Liver (tissue), 3 donors: ENCODE measurements around the gene TXNIP.
A peak's percentile ranks its signal among the peaks of the same experiment; 100 is the strongest.

ENCODE experiments used
- ATF3 ChIP-seq: IDR thresholded peaks from 2 replicates; pipeline ENCODE4 v1.6.1; 2016; ENCODE audit warnings: antibody characterized with exemption
- CTCF ChIP-seq: fragments of 150-350 bp; IDR thresholded peaks from 2 replicates; pipeline ENCODE4 v1.5.1; 2017; ENCODE audit warnings: improper control_type of control experiment, low read depth, low read length; ENCODE audit not compliant: missing input control
- EGR1 ChIP-seq, 2 donors: IDR thresholded peaks; 2 replicates each; pipeline ENCODE4 v1.6.1; 2016 to 2018; ENCODE audit warnings: antibody characterized with exemption in 2 of 2, low read depth in 2 of 2
- FOXA1 ChIP-seq: IDR thresholded peaks from 2 replicates; pipeline ENCODE4 v1.6.1; 2016; ENCODE audit warnings: antibody characterized with exemption
- GABPA ChIP-seq, 2 donors: IDR thresholded peaks in 1 of 2; conservative IDR thresholded peaks in 1 of 2; 2 replicates each; pipeline ENCODE4 v1.6.1; 2016; ENCODE audit warnings: antibody characterized with exemption in 2 of 2, mild to moderate bottlenecking in 1 of 2, moderate library complexity in 1 of 2
- JUND ChIP-seq, 2 donors: IDR thresholded peaks; 2 replicates each; pipeline ENCODE4 v1.6.1; 2016; ENCODE audit warnings: antibody characterized with exemption in 2 of 2
- RAD21 ChIP-seq, 2 donors: IDR thresholded peaks; 2 replicates each; pipeline ENCODE4 v1.6.1; 2016; ENCODE audit warnings: antibody characterized with exemption in 2 of 2, mild to moderate bottlenecking in 2 of 2
- REST ChIP-seq: IDR thresholded peaks from 2 replicates; pipeline ENCODE4 v1.6.1; 2016; ENCODE audit warnings: antibody characterized with exemption, mild to moderate bottlenecking
- RXRA ChIP-seq, 2 donors: IDR thresholded peaks; 2 replicates each; pipeline ENCODE4 v1.6.1; 2017 to 2018; ENCODE audit warnings: antibody characterized with exemption in 2 of 2, mild to moderate bottlenecking in 1 of 2
- SP1 ChIP-seq: IDR thresholded peaks from 2 replicates; pipeline ENCODE4 v1.6.1; 2018; ENCODE audit warnings: antibody characterized with exemption, mild to moderate bottlenecking
- TAF1 ChIP-seq: conservative IDR thresholded peaks from 2 replicates; pipeline ENCODE4 v1.6.1; 2016; ENCODE audit warnings: antibody characterized with exemption, mild to moderate bottlenecking
- YY1 ChIP-seq: IDR thresholded peaks from 2 replicates; pipeline ENCODE4 v1.6.1; 2016; ENCODE audit warnings: antibody characterized with exemption, mild to moderate bottlenecking
- ZBTB33 ChIP-seq: IDR thresholded peaks from 2 replicates; pipeline ENCODE4 v1.6.1; 2016; ENCODE audit warnings: antibody characterized with exemption
- TF ChIP-seq, protein P1 (sequence below): IDR thresholded peaks from 2 replicates; pipeline ENCODE4 v1.6.1; 2016; ENCODE audit warnings: antibody characterized with exemption
- donor health status: healthy.
- donor health status: healthy.

- no peak for TF ChIP-seq CTCF
- no peak for TF ChIP-seq TAF1
- TF ChIP-seq, protein P1, sequence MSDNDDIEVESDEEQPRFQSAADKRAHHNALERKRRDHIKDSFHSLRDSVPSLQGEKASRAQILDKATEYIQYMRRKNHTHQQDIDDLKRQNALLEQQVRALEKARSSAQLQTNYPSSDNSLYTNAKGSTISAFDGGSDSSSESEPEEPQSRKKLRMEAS = no peak
- TF ChIP-seq REST = no peak
- no peak for TF ChIP-seq EGR1 (IDR thresholded peaks at IDR 0.05; ENCODE audit: low read depth in 2 of 2)
- TF ChIP-seq ATF3 = no peak
- TF ChIP-seq YY1 = peak; percentile 26
- no peak for TF ChIP-seq RAD21 (IDR thresholded peaks at IDR 0.05)
- no peak for TF ChIP-seq RXRA (IDR thresholded peaks at IDR 0.05)
- no peak for TF ChIP-seq GABPA (IDR thresholded peaks at IDR 0.05 in 1 of 2, conservative IDR thresholded peaks at IDR 0.05 in 1 of 2)
- no peak for TF ChIP-seq ZBTB33
- no peak for TF ChIP-seq FOXA1
- TF ChIP-seq JUND (IDR thresholded peaks at IDR 0.05) = no peak
- TF ChIP-seq SP1 = no peak
Measured at GRCh38 chr1:145995148-145995881, 1.1 kb downstream of the TXNIP start.
